ENCODE data around the gene E4F1.
A peak's percentile ranks its signal among the peaks of the same experiment; 100 is the strongest.
"Not testable (repeated sequence)": the region's sequence is repeated elsewhere in the genome, so short reads cannot be mapped to it uniquely, and the experiment has no call there.

The E4F1 gene

DNA sequence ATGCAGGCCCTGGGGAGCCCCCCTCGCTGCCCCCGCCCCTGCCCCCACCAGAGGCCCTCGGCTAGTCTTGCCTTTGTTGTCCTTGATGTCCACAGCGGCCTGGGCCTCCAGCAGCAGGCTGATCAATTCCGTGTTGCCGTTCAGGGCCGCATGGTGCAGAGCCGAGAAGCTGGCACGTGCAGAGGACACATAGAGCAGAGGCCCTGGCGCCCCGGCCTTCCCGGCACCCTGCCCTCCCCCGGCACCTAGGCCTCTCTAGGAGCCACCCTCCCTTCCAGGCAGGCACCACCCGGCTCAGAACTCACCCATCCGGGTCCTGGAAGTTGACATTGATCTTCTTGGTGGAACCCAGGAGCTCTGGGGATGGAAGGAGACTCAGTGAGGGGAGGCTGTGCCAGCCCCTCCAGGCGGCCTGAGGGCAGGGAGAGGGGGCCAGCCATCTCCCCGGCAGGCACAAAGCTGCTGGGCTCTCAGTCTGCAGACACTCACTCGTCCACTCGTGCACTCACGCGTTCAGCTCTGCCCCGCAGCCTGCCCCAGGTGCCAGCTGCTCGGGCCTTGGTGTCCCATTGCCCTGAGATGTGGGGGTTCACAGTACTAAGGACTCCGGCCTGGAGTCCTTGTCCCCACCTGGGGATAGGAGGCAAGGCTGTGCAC, 33.3 kb upstream of the E4F1 start:
- DNase-seq = no peak

DNA sequence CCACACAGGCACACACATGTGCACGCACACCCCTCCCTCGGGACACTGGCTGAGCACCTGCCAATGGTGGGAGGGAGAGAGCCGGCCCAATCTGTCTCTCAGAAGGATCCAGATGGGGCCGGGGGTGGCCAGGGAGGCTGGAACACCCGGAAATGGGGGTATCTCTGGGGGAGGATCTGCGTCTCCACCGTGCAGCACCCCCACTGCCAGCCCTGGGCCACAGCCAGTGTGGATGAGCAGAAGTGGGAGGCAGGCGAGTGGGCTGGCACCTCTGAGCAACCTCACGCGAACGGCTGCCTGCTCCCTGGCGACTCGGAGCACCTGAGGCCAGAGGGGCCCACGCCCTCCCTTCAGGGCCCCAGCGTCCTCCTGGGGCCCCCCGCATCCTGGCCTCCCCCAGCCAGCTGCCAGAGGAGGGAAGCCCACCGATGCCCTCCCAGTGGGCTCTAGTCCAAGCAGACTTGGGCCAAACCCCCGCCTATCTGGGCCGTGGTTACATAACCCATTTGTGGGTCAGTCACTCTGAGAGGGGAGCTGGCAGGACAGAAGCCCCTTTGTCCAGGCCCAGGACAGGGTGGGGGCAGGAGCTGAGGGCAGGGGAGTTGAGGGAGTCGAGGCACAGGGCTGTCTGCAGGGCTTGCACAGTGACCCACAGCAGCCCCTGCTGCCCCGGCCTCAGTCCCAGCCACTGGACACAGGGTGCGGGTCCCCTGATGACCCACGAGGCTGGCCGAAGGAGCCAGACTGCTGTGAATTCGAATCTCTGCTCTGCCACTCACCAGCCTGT, 32.5 kb upstream of the E4F1 start:
- DNase-seq = no peak

DNA sequence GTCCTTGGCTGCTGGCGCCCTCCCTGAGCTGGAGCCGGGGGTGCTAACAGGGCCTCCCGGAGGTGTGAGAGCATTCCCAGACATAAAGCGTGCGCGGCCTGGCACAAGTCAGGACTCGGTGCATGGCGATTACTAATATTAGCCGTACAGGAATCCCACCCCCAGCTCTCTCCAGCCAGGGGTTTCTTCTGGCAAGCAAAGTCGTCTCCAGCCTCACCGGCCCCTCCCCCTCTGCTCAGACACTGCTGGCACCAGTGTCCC, 32.0 kb upstream of the E4F1 start:
- DNase-seq = no peak

DNA sequence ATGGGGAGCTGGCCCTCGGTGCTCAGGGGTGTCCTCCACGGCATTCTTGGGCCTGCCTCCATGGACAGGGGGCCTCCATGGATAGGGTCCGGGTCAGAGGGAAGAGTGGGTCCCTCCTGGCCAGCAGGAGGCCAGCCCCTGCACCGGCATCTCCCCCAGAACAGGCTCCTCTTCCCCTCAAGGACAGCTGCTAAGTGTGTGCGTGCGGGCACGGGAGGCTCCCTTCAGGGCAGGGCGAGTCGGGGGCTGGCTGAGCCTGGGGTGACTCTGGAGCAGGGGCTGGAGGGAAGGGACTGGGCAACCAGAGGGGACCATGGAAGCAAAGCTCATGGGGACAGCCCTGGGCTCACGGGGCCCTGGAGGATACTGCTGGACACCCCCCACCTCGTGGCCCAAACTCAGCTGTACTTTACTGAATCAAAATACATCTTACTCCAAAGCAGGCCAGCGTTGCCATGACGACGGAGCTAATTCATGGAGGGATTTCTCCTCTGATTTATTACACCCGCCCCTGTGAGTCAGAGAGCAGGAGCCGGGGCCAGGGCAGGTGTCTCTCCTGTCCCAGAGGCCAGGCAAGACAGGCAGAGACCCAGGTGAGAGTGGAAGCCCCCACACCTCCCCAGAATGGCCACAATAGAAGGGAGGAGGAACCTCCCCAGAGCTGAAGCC, 29.1 kb upstream of the E4F1 start:
- DNase-seq = no peak

DNA sequence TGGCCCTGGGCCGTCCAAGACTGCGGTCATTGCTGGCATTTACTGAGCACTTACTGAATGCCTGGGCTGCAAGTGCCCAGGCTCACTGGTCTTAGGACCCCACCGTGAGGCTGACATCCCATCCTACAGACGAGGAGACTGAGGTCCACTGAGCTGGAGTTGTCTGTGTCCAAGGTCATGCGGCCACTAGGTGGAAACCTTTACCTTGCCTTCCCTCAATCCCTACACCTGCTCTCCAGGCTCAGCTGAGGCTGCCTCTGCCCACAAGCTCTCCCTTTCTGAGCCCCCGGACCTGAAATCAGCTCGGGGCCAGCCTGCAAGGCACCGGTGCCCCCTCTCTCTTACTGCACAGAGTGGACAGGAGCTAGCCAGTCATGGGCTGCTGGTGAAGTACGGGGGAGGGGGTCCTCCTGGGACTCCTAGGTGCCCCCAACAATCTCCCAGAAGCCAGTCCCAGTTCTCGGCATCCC, 28.5 kb upstream of the E4F1 start:
- DNase-seq = peak; percentile 46 to 51

DNA sequence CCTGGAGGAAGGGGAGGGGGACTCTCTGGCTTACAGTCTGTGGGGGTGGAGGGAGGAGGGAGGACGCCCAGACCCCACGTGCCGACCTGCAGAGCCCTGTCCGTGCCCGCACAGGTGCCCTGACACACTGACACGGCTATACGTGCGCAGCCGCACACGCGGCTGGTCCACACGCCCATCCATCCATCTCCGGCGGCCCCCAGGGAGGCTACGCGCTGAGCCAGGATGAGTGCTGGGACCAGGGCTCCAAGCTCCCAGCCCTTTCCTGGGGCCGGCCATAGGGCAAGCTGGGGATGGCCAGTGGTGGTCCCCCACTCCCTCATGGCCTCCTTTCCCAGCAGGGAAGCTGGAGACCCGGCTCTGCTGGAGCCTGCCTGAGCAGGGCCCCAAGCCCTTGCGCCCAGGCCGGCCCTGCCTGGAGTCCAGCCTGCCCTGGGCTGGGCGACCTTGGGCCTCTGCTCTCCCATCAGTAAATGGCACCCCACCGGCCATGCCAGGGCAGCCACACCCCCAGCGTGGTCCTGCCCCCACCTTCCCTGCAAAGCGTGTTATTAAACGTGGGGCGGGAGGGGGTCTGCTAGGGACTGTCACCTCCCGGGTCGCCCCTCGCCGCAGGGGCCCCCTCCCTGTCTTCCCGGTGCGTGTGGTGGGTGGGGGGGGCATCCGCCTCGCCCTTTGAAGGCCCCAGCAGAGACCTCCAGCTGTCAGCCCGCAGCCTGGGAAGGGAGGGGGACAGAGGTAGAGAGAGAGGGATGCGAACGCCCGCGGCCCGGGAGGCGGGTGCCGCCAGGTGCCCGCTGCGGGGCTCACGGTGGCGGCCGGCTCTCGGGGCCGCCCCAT, 27.8 kb upstream of the E4F1 start:
- DNase-seq = no peak

DNA sequence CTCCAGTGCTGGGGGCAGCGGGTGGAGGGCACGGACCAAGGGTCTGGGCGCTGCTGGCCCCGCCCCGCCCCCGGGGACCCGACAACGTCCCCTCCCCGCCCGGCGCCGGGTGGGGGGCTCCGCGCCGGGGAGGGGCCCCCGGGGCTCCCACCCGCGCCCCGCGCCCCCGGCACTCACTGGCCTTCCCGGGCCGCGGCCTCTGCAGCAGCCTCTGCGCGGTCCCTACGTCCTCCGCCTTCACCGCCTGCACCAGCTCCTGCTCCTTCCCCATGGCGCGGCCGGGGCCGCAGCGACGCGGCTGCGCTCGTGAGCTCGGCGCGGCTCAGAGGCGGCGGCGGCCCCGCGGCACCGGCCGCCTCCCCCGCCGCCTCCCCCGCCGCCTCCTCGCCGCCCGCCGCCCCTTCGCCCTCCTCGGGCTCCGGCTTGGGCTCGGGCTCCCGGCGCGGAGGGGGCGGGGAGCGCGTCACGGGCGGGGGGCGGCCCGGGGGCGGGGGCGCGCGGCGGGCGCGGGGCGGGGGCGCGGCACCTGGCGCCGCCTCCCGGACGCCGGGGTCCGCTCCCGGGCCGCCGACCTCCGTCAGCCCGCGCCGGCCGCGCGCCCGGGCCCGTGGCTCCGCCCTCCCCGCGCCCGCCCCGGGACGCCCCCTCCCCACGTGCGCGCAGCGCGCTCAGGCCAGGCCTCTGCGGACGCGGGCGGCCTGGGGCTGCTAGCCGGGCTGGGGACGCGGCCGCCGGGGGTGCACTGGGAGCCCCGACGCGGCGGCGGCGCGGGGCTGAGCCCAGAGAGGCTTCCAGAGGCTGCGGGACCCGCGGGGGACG, 27.0 kb upstream of the E4F1 start, which contains the start of gene CASKIN1:
CASKIN1 (minus strand) TSS at position 444 of the 819 bp plus-strand sequence; CDS start at position 271, 173 bp downstream.
- peak in 1 of 2 donors; percentile 23 for DNase-seq

DNA sequence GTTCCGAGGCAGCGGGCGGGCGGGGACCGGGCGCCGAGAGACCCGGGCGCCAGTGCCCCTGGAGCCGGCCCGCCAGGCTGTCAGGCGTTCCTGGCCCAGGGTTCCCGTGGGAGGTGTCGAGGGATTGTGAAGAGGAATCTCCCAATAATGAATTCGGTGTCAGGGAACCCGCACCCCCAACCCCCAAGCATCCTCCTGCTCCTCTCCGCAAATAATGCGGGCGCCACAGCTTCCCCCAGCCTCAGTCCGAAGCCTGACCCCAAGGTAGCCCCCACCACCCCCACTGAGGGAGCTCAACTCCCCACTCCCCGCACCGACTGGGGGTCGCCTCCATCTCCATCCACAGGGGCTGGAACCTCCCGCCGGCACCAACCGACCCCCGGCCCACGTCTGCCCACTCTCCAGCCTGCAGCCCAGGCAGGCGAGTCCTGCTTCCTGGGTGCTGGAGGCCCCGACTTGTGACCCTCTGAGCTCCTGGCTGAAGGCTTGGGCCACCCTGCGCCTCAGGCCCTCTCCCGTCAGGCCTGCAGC, 26.3 kb upstream of the E4F1 start:
- no peak for DNase-seq

DNA sequence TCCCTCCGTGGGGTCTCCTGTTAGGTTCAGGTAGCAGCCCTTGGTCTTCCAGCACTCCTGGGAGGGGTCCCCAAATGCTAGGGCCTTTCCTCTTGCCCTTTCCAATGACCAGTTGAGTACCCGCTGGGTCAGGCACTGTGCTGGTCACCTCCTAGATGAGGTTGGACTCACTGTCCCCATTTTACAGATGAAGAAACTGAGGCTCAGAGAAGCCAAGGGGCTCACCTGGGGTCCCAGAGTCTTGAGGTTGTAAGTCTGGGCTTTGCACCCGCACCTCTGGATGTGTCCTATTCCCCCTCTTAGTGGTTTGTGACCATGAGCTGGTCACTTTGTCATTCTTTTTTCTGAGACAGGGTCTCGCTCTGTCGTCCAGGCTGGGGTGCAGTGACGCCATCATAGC, 25.6 kb upstream of the E4F1 start:
- DNase-seq = no peak

DNA sequence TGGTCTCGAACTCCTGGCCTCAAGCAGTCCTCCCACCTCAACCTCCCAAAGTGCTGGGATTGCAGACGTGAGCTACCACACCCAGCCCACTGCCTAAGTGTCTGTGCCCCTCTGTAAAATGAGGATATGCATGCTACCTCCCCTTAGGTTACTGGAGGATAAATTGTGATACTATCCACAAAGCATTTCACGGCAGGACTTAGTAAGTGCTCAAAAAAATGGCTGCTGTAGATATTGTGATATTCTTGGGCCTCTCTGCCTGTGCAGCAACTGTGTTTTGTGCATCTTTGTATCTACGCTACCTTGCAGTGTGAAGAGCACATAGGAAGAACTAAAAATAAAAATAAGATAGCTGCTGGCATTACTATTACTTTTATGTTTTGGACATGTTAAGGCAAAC, 25.1 kb upstream of the E4F1 start:
- DNase-seq = no peak

DNA sequence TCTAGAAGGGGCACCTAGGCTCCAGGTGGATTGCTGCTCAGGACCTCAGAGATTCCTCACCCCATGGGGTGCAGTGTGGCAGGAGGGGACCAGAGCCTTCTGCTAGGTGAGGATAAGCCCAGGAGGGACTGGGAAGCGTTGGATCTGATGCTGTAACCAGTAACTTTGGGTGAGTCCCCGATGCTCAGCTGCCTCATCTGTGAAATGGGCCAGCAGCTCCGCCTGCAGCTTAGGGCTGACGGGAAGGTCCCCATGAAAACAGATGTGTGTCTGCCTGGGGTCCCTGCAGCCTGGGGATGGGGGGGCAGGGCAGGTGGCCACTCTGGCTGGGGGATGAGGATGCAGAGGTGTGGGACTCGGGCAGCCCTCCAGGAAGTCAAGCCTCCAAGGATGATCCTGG, 24.3 kb upstream of the E4F1 start:
- DNase-seq = no peak

DNA sequence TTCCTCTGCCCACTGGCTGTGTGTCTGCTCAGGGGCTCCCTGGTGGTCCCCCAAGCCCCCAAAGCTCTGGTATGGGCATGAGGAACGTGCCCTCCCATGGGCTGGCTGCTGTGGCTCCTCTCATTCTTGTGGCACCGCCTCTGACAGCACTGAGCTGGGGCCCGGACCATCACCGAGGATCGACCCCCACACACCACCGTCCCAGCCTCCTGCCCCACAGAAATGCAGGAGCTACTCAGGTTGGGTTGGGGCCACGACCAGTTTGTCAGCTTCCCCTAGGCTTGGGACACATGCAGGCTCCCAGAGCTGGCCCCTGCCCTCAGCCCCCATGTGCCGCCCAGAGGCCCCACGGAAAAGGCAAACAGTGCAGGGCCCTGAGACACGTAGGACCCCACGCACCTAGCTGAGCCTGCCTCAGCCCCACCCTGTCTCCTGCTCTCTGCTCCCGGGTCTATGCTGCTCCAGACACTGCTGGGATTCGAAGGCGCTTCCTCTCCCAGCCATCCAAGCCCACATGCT, 23.7 kb upstream of the E4F1 start:
- no peak for DNase-seq

DNA sequence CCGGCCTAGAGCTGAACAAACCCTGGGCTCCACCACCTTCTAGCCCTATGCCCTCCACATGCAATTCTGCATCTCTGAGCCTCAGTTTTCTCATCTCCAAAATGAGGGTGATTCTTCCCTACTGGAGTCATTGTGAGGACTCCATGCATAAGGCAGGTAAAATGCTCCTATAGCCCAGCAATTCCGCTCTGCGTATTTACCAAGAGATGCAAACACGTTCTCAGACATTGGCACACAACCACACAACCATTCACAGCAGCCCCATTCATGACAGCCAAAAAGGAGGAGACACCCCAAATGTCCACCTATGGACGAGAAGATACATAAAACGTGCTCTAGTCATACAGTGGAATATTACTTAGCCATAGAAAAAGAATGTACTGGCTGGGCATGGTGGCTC, 23.1 kb upstream of the E4F1 start:
- no peak for DNase-seq

DNA sequence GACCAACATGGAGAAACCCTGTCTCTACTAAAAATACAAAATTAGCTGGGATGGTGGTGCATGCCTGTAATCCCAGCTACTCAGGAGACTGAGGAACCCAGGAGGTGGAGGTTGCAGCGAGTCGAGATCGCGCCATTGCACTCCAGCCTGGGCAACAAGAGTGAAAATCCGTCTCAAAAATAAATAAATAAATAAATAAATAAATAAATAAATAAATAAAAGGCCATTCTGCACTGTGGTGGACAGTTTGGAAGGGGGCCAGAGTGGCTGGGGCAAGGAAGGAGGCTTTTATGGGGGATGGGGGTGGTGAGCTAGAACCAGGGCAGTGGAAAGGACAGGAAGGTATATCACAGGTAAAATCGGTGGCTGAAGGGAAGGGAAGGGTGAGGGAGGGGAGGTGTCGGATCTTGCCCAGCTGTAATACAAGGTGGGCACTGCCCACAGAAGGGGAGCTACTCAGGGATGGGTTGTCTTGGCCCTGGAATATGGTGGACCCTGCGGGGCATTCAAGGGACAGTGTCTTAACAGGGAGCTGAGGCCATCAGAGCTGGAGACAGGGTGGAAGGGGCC, 20.2 kb upstream of the E4F1 start:
- not testable (repeated sequence) for DNase-seq

DNA sequence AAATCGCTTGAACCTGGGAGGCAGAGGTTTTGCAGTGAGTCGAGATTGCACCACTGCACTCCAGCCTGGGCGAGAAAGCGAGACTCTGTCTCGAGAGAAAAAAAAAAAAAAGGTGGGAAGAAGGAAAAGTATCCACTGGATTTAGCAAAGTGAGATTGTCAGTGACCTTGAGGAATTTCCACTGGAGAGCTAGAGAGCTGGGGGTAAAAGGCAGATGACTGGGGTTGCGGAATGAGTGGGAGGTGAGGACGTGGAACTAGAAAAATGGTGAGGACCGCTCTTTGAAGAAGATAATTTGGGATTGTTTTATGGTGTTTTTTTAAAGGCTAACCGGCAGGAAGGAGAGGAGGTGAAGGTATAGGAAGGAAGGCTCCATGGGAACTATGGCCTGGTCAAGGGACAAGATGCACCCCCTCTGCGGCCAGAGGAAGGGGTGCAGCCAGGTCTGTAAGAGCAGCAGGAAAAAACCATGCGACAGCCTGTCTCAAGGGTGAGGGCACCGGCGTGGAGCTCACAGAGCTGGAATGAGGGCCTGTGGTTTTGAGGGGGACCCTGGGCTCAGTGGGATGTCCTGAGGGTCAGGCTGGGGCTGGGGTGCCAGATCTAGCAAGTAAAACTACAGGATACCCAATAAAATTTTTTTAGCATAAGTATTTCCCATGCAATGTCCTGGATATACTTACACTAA, 18.8 kb upstream of the E4F1 start:
- DNase-seq = peak in 1 of 2 donors; percentile 18

DNA sequence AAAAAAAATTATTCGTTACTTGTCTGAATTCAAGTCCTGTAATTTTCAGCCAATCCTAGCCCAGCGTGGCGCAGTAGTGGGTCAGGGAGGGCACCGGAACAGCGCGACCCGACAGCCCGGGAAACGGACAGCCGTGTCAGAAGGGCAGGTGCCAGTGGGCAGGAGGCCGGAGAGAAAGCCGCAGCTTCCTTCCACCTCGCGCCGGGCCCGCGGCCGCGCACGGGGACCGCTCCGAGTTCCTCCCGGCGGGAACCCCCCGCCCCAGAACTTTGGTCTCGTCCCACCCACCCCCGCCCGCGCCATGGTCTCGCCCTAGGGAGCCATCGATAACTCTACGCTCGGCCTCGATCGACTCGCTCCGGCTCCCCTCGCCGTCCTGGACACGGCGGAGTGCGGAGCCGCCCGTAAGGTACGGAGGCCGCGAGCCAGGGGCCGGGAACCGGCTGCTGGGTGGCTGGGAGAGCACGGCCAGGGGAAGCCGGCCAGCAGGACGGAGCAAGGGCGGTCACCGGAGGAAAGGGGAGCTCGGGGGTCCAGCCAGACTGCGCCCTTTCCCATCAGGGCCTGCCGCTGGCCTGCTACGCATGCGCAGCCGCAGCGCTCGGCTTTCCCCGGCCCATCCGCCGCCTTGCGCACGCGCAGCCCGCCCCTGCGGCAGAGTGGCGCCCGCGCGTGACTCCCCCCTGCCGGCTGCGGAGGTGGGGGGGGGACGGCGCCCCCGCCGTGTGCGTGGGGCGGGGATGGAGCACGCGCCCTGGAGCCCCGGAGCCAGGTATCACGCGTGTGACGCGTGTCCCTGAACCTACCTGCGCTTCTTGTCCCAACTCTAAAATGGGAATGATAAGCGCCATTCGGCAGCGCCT, 18.1 kb upstream of the E4F1 start, which contains the start of gene MLST8:
MLST8 (plus strand) TSS at position 351 of the 863 bp plus-strand sequence. CDS start 632 bp downstream, outside the sequence.
- peak; percentile 88 to 90 for DNase-seq

DNA sequence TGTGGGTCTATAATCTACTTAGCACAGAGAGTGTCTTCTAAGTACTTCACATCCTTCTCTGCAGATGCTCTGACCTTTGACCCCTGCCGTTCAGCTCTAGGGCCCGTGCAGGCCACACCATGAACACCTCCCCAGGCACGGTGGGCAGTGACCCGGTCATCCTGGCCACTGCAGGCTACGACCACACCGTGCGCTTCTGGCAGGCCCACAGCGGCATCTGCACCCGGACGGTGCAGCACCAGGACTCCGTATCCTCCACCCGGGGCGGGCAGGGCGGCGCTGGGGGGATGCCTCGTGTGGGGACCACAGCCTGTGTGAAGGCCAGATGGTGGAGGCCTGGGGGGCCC, 17.5 kb upstream of the E4F1 start:
- no peak for DNase-seq

DNA sequence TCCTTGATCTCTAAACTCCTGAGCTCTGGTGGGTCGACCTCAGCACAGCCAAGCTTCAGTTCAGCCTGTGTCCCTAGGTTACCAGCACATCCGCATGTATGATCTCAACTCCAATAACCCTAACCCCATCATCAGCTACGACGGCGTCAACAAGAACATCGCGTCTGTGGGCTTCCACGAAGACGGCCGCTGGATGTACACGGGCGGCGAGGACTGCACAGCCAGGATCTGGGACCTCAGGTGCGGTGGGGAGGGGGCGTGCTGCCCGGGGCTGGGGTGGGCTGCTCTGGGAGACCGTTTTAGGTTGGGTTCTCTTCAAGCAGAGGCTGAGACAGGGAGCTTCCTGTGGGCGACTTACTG, 17.0 kb upstream of the E4F1 start:
- no peak for DNase-seq

DNA sequence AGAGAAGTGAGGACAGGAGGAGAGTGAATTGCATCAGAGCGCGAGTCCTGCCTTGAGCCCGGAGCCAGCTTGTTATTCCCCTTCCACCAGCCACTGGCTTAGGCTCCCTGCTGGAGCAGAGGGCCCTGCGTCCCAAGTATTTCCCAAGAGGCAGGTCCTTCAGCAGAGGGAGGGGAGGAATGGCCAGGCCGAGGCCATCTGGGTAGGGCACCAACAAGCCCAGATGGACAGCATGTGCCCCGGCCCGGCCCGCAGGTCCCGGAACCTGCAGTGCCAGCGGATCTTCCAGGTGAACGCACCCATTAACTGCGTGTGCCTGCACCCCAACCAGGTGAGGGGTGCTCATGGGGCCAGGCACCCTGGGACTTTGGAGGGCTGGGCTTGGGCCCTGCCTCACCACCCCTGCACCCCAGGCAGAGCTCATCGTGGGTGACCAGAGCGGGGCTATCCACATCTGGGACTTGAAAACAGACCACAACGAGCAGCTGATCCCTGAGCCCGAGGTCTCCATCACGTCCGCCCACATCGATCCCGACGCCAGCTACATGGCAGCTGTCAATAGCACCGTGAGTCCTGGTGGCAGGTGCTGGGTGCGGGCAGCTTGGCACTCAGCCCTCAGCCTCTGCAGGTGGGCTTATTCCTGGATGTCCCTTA, 16.5 kb upstream of the E4F1 start:
- no peak for DNase-seq

Measured in stimulated activated CD4-positive, alpha-beta T cell treated with anti-CD3 and anti-CD28 coated beads, Interleukin-2, amount 100 ng/mL, for 24 hours (primary cell).